HG02943 (cell line): ENCODE results near the gene SMIM41.

Experiments used
- ATAC-seq: cut with Tn5 transposase; IDR thresholded peaks from one replicate; pipeline ENCODE4 v1.9.1; 2021; ENCODE audit warnings: mild to moderate bottlenecking, low read depth, moderate library complexity; ENCODE audit not compliant: unreplicated experiment

Gene SMIM41

GRCh38 chr12:52119398-52120254 lies 40.1 kb downstream of the SMIM41 start:
- ATAC-seq: no peak

- ATAC-seq: no peak
Observed at GRCh38 chr12:52120951-52121823, 41.7 kb downstream of the SMIM41 start.

- no peak for ATAC-seq
Observed at GRCh38 chr12:52121824-52122539, 42.5 kb downstream of the SMIM41 start.

- no peak for ATAC-seq
Observed at GRCh38 chr12:52122540-52122871, 43.0 kb downstream of the SMIM41 start.

- no peak for ATAC-seq
Observed at GRCh38 chr12:52122904-52123303, 43.4 kb downstream of the SMIM41 start.

- ATAC-seq: no peak
Observed at GRCh38 chr12:52123487-52124186, 44.1 kb downstream of the SMIM41 start.

- ATAC-seq: no peak
Observed at GRCh38 chr12:52125476-52125900, 46.0 kb downstream of the SMIM41 start.

GRCh38 chr12:52126050-52126604 lies 46.6 kb downstream of the SMIM41 start:
- no peak for ATAC-seq

GRCh38 chr12:52126605-52127578 lies 47.4 kb downstream of the SMIM41 start:
- ATAC-seq: no peak

- ATAC-seq: no peak
Observed at GRCh38 chr12:52127683-52128450, 48.4 kb downstream of the SMIM41 start.

GRCh38 chr12:52130711-52131110 lies 51.2 kb downstream of the SMIM41 start:
- no peak for ATAC-seq

- no peak for ATAC-seq
Observed at GRCh38 chr12:52132754-52133161, 53.3 kb downstream of the SMIM41 start.

- ATAC-seq: no peak
Observed at GRCh38 chr12:52137746-52138145, 58.2 kb downstream of the SMIM41 start.

GRCh38 chr12:52139147-52139546 lies 59.6 kb downstream of the SMIM41 start:
- ATAC-seq: no peak

GRCh38 chr12:52139579-52140062 lies 60.1 kb downstream of the SMIM41 start:
- no peak for ATAC-seq

GRCh38 chr12:52141306-52141705 lies 61.8 kb downstream of the SMIM41 start:
- no peak for ATAC-seq

- ATAC-seq: no peak
Observed at GRCh38 chr12:52141875-52142274, 62.4 kb downstream of the SMIM41 start.

GRCh38 chr12:52142431-52142830 lies 62.9 kb downstream of the SMIM41 start:
- no peak for ATAC-seq
